ENCODE results near the gene AKAP6. TPM values are rescaled to one million over a fixed set of nuclear protein-coding genes. Genes with fewer than 3 reads are reported as not detected.

The AKAP6 gene
- total and polyA plus RNA-seq, 10 of the 15 experiments (the other 5 are each of a cell fraction or from before 2014, with no cell fraction given), result 0.35 to 5.9 (median 2.2) TPM

GRCh38 chr14:32478050-32478449 lies 149.0 kb downstream of the AKAP6 start:
- POLR2A ChIA-PET, result no interaction called here
- FAIRE-seq, result no peak

GRCh38 chr14:32480337-32480736 lies 151.2 kb downstream of the AKAP6 start:
- intact Hi-C loops (cut with micrococcal nuclease; ENCODE audit: unreplicated experiment), result no loop called here
- H3K4me1 ChIP-seq (ENCODE audit: control insufficient read depth, insufficient read depth, low read length), result no peaks in the 10 kb centered on the region
- no peak for DNase-seq (ENCODE audit: low read depth, low spot score)
- 53% methylated on average over 1 of the region's 1 CpG for WGBS (ENCODE audit: insufficient coverage, insufficient replicate concordance, low lambda C conversion rate, missing lambda C conversion rate)
- no peaks in the 10 kb centered on the region for H3K9me3 ChIP-seq (replicated peaks; ENCODE audit: control insufficient read depth, insufficient read depth, low read length)
- no peak overlapping the region for H3K4me2 ChIP-seq (ENCODE audit: control insufficient read depth, insufficient read depth)
- H2AFZ ChIP-seq (ENCODE audit: control insufficient read depth, low read depth, low read length), result no peak overlapping the region
- no peaks in the 10 kb centered on the region for H3K36me3 ChIP-seq (ENCODE audit: control insufficient read depth in 2 of 2, insufficient read depth in 2 of 2, low read length in 1 of 2)
- no peak for ATAC-seq
- no peak overlapping the region for H3K4me3 ChIP-seq
- H4K20me1 ChIP-seq (ENCODE audit: control insufficient read depth, insufficient read depth), result no peaks in the 10 kb centered on the region
- in situ Hi-C loops (cut with MboI), result no loop called here
- ChIA-PET RAD21 (ENCODE audit: unreplicated experiment) (no interaction called here), SMC1A (ENCODE audit: uncharacterized antibody, unreplicated experiment) (no interaction called here), POLR2A (no interaction called here), CTCF (no interaction called here)
- no peak overlapping the region for H3K9ac ChIP-seq (ENCODE audit: control insufficient read depth, insufficient read depth, low read length)
- no TSS peak for BruUV-seq (replicated peaks)
- no peaks in the 10 kb centered on the region for H3K79me2 ChIP-seq (ENCODE audit: control insufficient read depth, insufficient read depth, low read length)
- no peak overlapping the region for H3K27ac ChIP-seq (ENCODE audit: control insufficient read depth, insufficient read depth)
- FAIRE-seq, result no peak
- H3K27me3 ChIP-seq (replicated peaks in 1 of 2; ENCODE audit: control insufficient read depth in 2 of 2, insufficient read depth in 2 of 2, low read length in 1 of 2), result no peaks in the 10 kb centered on the region
- no peak for TF ChIP-seq ETV6 (conservative IDR thresholded peaks at IDR 0.05 in 1 of 2, IDR thresholded peaks at IDR 0.05 in 1 of 2; ENCODE audit: borderline replicate concordance in 1 of 2, low read depth in 1 of 2)
- TF ChIP-seq E2F4 (IDR thresholded peaks at IDR 0.05; ENCODE audit: low read depth, low read length), result no peak
- no peak for TF ChIP-seq ZBTB40 (IDR thresholded peaks at IDR 0.05; ENCODE audit: borderline replicate concordance)
- no peak for TF ChIP-seq POU2F2 (IDR thresholded peaks at IDR 0.05; ENCODE audit: borderline replicate concordance, low read depth, low read length)

More at GRCh38 chr14:32478050-32478449, 149.0 kb downstream of the AKAP6 start:
- DNase-seq (ENCODE audit: low read depth, low spot score) (no peak), ATAC-seq (no peak)
- WGBS (ENCODE audit: insufficient coverage, insufficient replicate concordance, low lambda C conversion rate, missing lambda C conversion rate), result 21% methylated on average over 3 of the region's 3 CpGs
- Histone ChIP-seq H3K27me3 (replicated peaks in 1 of 2; ENCODE audit: control insufficient read depth in 2 of 2, insufficient read depth in 2 of 2, low read length in 1 of 2) (no peaks in the 10 kb centered on the region), H3K4me3 (no peak overlapping the region), H3K36me3 (ENCODE audit: control insufficient read depth in 2 of 2, insufficient read depth in 2 of 2, low read length in 1 of 2) (no peaks in the 10 kb centered on the region), H3K4me1 (ENCODE audit: control insufficient read depth, insufficient read depth, low read length) (no peaks in the 10 kb centered on the region), H4K20me1 (ENCODE audit: control insufficient read depth, insufficient read depth) (no peaks in the 10 kb centered on the region), H2AFZ (ENCODE audit: control insufficient read depth, low read depth, low read length) (no peak overlapping the region), H3K9ac (ENCODE audit: control insufficient read depth, insufficient read depth, low read length) (no peak overlapping the region), H3K4me2 (ENCODE audit: control insufficient read depth, insufficient read depth) (no peak overlapping the region), H3K79me2 (ENCODE audit: control insufficient read depth, insufficient read depth, low read length) (no peaks in the 10 kb centered on the region), H3K27ac (ENCODE audit: control insufficient read depth, insufficient read depth) (no peak overlapping the region), H3K9me3 (replicated peaks; ENCODE audit: control insufficient read depth, insufficient read depth, low read length) (no peaks in the 10 kb centered on the region)
- intact Hi-C loops (cut with micrococcal nuclease; ENCODE audit: unreplicated experiment), result loop anchor here (10.0 kb wide), 1 partner anchor 403 kb away; the partner anchor contains the start of gene ARHGAP5
- CTCF ChIA-PET, result interaction anchor here (1.4 kb wide), 1 partner anchor 223 kb away, joined by 3 read pairs; no protein-coding TSS in a partner anchor
- RAD21 ChIA-PET (ENCODE audit: unreplicated experiment), result no interaction called here
- in situ Hi-C loops (cut with MboI), result loop anchor here (10.0 kb wide), 1 partner anchor 413 kb away; no protein-coding TSS in a partner anchor
- no peak for TF ChIP-seq E2F4 (IDR thresholded peaks at IDR 0.05; ENCODE audit: low read depth, low read length)
- no peak for TF ChIP-seq SMAD5 (IDR thresholded peaks at IDR 0.05; ENCODE audit: low read depth)
- SMC1A ChIA-PET (ENCODE audit: uncharacterized antibody, unreplicated experiment), result interaction anchor here (0.6 to 1.6 kb wide), 2 partner anchors 11 to 132 kb away, joined by 3 to 4 read pairs; no protein-coding TSS in a partner anchor
- BruUV-seq (replicated peaks), result no TSS peak
